Activated CD4-positive, alpha-beta T cell treated with anti-CD3 and anti-CD28 coated beads, Interleukin-2, amount 10 ng/mL, durations not matched to agents 7 days and 5 days (primary cell): ENCODE results near the gene CFAP299. TPM values are rescaled to one million over a fixed set of nuclear protein-coding genes. Genes with fewer than 3 reads are reported as not detected.
"Not testable (repeated sequence)": the region's sequence is repeated elsewhere in the genome, so short reads cannot be mapped to it uniquely, and the experiment has no call there.

Source experiments
- CTCF ChIA-PET: fragments of 350-600 bp; sonication (Branson Sonifier 250); formaldehyde crosslinking; loops from one replicate; lab custom pipeline; 2021; ENCODE audit warnings: antibody characterized with exemption; lab: Charles Lee
- POLR2A ChIA-PET: fragments of 350-600 bp; sonication (Branson Sonifier 250); formaldehyde crosslinking; loops from one replicate; lab custom pipeline; 2021; ENCODE audit warnings: antibody characterized with exemption; lab: Charles Lee
- DNase-seq: peaks from one replicate; pipeline ENCODE4 v3.0.0-alpha.2; 2020
- H3K27ac Mint-ChIP-seq: one replicate; pipeline ENCODE4 v1.8.0; 2021; ENCODE audit warnings: mild to moderate bottlenecking, moderate library complexity, mixed read lengths
- H3K27me3 Mint-ChIP-seq: one replicate; pipeline ENCODE4 v1.8.0; 2021; ENCODE audit warnings: mixed read lengths
- H3K36me3 Mint-ChIP-seq: one replicate; pipeline ENCODE4 v1.8.0; 2021; ENCODE audit warnings: low read depth, mixed read lengths
- H3K4me1 Mint-ChIP-seq: one replicate; pipeline ENCODE4 v1.8.0; 2021; ENCODE audit warnings: mixed read lengths
- H3K4me3 Mint-ChIP-seq: one replicate; pipeline ENCODE4 v1.8.0; 2021; ENCODE audit warnings: mild to moderate bottlenecking, moderate library complexity, mixed read lengths
- H3K9me3 Mint-ChIP-seq: one replicate; pipeline ENCODE4 v1.8.0; 2021; ENCODE audit warnings: mixed read lengths
- total RNA-seq, 2 experiments: library from RNA; stranded (reverse); gene quantifications; one replicate each; pipeline ENCODE4 v1.2.3, GENCODE V29; 2021

CFAP299 gene
- total RNA-seq, 2 experiments from 2014 or later = not detected

- no peaks in the 10 kb centered on the region for H3K27me3 Mint-ChIP-seq
- no peaks in the 10 kb centered on the region for H3K36me3 Mint-ChIP-seq
These were observed 451.8 kb downstream of the CFAP299 start for GRCh38 chr4:80787306-80787705.

GRCh38 chr4:80788798-80789197, 453.3 kb downstream of the CFAP299 start:
- CTCF ChIA-PET = no interaction called here
- Mint-ChIP-seq H3K27ac (no peak overlapping the region), H3K4me3 (no peak overlapping the region), H3K36me3 (no peaks in the 10 kb centered on the region), H3K27me3 (no peaks in the 10 kb centered on the region), H3K4me1 (peaks cover 8% of the 10 kb centered on the region), H3K9me3 (no peaks in the 10 kb centered on the region)
- POLR2A ChIA-PET = no interaction called here
- no peak for DNase-seq

More at GRCh38 chr4:80787306-80787705, 451.8 kb downstream of the CFAP299 start:
- Mint-ChIP-seq H3K27ac (no peak overlapping the region), H3K4me3 (no peak overlapping the region), H3K4me1 (peaks cover 8% of the 10 kb centered on the region), H3K9me3 (no peaks in the 10 kb centered on the region)
- POLR2A ChIA-PET = no interaction called here
- DNase-seq = no peak
- CTCF ChIA-PET = no interaction called here

GRCh38 chr4:80790152-80790551, 454.6 kb downstream of the CFAP299 start:
- Mint-ChIP-seq H3K9me3 (no peaks in the 10 kb centered on the region), H3K36me3 (no peaks in the 10 kb centered on the region), H3K27me3 (no peaks in the 10 kb centered on the region), H3K4me3 (no peak overlapping the region), H3K4me1 (peaks cover 8% of the 10 kb centered on the region), H3K27ac (no peak overlapping the region)
- no peak for DNase-seq
- ChIA-PET POLR2A (no interaction called here), CTCF (no interaction called here)

GRCh38 chr4:80793660-80794059, 458.1 kb downstream of the CFAP299 start:
- H3K27ac Mint-ChIP-seq, H3K27me3 Mint-ChIP-seq, H3K4me3 Mint-ChIP-seq, H3K4me1 Mint-ChIP-seq, DNase-seq, H3K36me3 Mint-ChIP-seq, CTCF ChIA-PET, POLR2A ChIA-PET: not testable (repeated sequence)
- peaks cover 15% of the 10 kb centered on the region for H3K9me3 Mint-ChIP-seq

GRCh38 chr4:80798082-80798481, 462.6 kb downstream of the CFAP299 start:
- Mint-ChIP-seq H3K9me3 (peaks cover 15% of the 10 kb centered on the region), H3K27ac (no peak overlapping the region)
- DNase-seq = peak; percentile 20

GRCh38 chr4:80800719-80801118, 465.2 kb downstream of the CFAP299 start:
- peak; percentile 17 for DNase-seq
- H3K9me3 Mint-ChIP-seq = peaks cover 15% of the 10 kb centered on the region
- H3K27ac Mint-ChIP-seq, H3K36me3 Mint-ChIP-seq, POLR2A ChIA-PET, CTCF ChIA-PET, H3K4me3 Mint-ChIP-seq, H3K27me3 Mint-ChIP-seq, H3K4me1 Mint-ChIP-seq: not testable (repeated sequence)

More at GRCh38 chr4:80798082-80798481, 462.6 kb downstream of the CFAP299 start:
- Mint-ChIP-seq H3K4me1 (no peaks in the 10 kb centered on the region), H3K4me3 (no peak overlapping the region), H3K27me3 (no peaks in the 10 kb centered on the region), H3K36me3 (no peaks in the 10 kb centered on the region)
- ChIA-PET POLR2A (no interaction called here), CTCF (no interaction called here)

GRCh38 chr4:80803337-80803736, 467.8 kb downstream of the CFAP299 start:
- H3K9me3 Mint-ChIP-seq = no peaks in the 10 kb centered on the region
- no peak overlapping the region for H3K4me3 Mint-ChIP-seq
- no peak for DNase-seq
- no peaks in the 10 kb centered on the region for H3K27me3 Mint-ChIP-seq
- H3K36me3 Mint-ChIP-seq = no peaks in the 10 kb centered on the region
- ChIA-PET CTCF (no interaction called here), POLR2A (no interaction called here)
- no peaks in the 10 kb centered on the region for H3K4me1 Mint-ChIP-seq
- no peak overlapping the region for H3K27ac Mint-ChIP-seq

GRCh38 chr4:80806472-80806871, 470.9 kb downstream of the CFAP299 start:
- H3K4me3 Mint-ChIP-seq = no peak overlapping the region
- no peak overlapping the region for H3K27ac Mint-ChIP-seq
- H3K9me3 Mint-ChIP-seq = no peaks in the 10 kb centered on the region
- H3K27me3 Mint-ChIP-seq = no peaks in the 10 kb centered on the region
- no peaks in the 10 kb centered on the region for H3K4me1 Mint-ChIP-seq
- H3K36me3 Mint-ChIP-seq = no peaks in the 10 kb centered on the region
- POLR2A ChIA-PET = no interaction called here
- no peak for DNase-seq
- CTCF ChIA-PET = no interaction called here

- H3K4me1 Mint-ChIP-seq = no peaks in the 10 kb centered on the region
- H3K4me3 Mint-ChIP-seq = no peak overlapping the region
- H3K27me3 Mint-ChIP-seq = no peaks in the 10 kb centered on the region
- no peak overlapping the region for H3K27ac Mint-ChIP-seq
- POLR2A ChIA-PET = no interaction called here
- H3K36me3 Mint-ChIP-seq = no peaks in the 10 kb centered on the region
- DNase-seq = no peak
- CTCF ChIA-PET = no interaction called here
- H3K9me3 Mint-ChIP-seq = no peaks in the 10 kb centered on the region
These were observed 473.7 kb downstream of the CFAP299 start for GRCh38 chr4:80809039-80809729.

GRCh38 chr4:80811406-80811805, 475.9 kb downstream of the CFAP299 start:
- ChIA-PET CTCF (no interaction called here), POLR2A (no interaction called here)
- Mint-ChIP-seq H3K9me3 (no peaks in the 10 kb centered on the region), H3K36me3 (no peaks in the 10 kb centered on the region), H3K27me3 (no peaks in the 10 kb centered on the region), H3K4me3 (no peak overlapping the region), H3K27ac (no peak overlapping the region), H3K4me1 (no peaks in the 10 kb centered on the region)
- no peak for DNase-seq

- Mint-ChIP-seq H3K4me1 (no peaks in the 10 kb centered on the region), H3K36me3 (no peaks in the 10 kb centered on the region), H3K4me3 (no peak overlapping the region), H3K9me3 (no peaks in the 10 kb centered on the region), H3K27me3 (no peaks in the 10 kb centered on the region), H3K27ac (no peak overlapping the region)
- no peak for DNase-seq
- POLR2A ChIA-PET = no interaction called here
- CTCF ChIA-PET = no interaction called here
These were observed 476.6 kb downstream of the CFAP299 start for GRCh38 chr4:80812145-80812544.

- Mint-ChIP-seq H3K36me3 (no peaks in the 10 kb centered on the region), H3K9me3 (no peaks in the 10 kb centered on the region)
- POLR2A ChIA-PET = no interaction called here
These were observed 478.7 kb downstream of the CFAP299 start for GRCh38 chr4:80814266-80814665.

GRCh38 chr4:80831383-80832361, 496.1 kb downstream of the CFAP299 start:
- CTCF ChIA-PET = no interaction called here
- H3K4me1 Mint-ChIP-seq = no peaks in the 10 kb centered on the region
- no peaks in the 10 kb centered on the region for H3K36me3 Mint-ChIP-seq
- DNase-seq = no peak
- POLR2A ChIA-PET = no interaction called here
- no peaks in the 10 kb centered on the region for H3K27me3 Mint-ChIP-seq
- H3K27ac Mint-ChIP-seq = no peak overlapping the region
- no peaks in the 10 kb centered on the region for H3K9me3 Mint-ChIP-seq
- no peak overlapping the region for H3K4me3 Mint-ChIP-seq

More at GRCh38 chr4:80814266-80814665, 478.7 kb downstream of the CFAP299 start:
- H3K27me3 Mint-ChIP-seq = no peaks in the 10 kb centered on the region
- no peak for DNase-seq
- H3K4me1 Mint-ChIP-seq = no peaks in the 10 kb centered on the region
- no peak overlapping the region for H3K4me3 Mint-ChIP-seq
- no peak overlapping the region for H3K27ac Mint-ChIP-seq
- CTCF ChIA-PET = no interaction called here
